GM19438 (cell line): Measurements from ENCODE around the gene SPATA45.
"Not testable (repeated sequence)": the region's sequence is repeated elsewhere in the genome, so short reads cannot be mapped to it uniquely, and the experiment has no call there.

Experiments
- ATAC-seq: cut with Tn5 transposase; IDR thresholded peaks from one replicate; pipeline ENCODE4 v1.9.1; 2021; ENCODE audit warnings: low read depth; ENCODE audit not compliant: unreplicated experiment

The SPATA45 gene

GRCh38 chr1:212847549-212847948, at the start of gene SPATA45:
Gene SPATA45 (minus strand): TSS chr1:212847649. CDS start chr1:212836149, 11,500 bp downstream.
- no peak for ATAC-seq

- ATAC-seq: no peak
Measured at GRCh38 chr1:212892108-212892507, 44.7 kb upstream of the SPATA45 start.

- no peak for ATAC-seq
Measured at GRCh38 chr1:212884592-212884991, 37.1 kb upstream of the SPATA45 start.

- no peak for ATAC-seq
Measured at GRCh38 chr1:212879947-212880690, 32.7 kb upstream of the SPATA45 start.

- no peak for ATAC-seq
Measured at GRCh38 chr1:212878418-212878817, 31.0 kb upstream of the SPATA45 start.

GRCh38 chr1:212873518-212873917, 26.1 kb upstream of the SPATA45 start:
- ATAC-seq: peak; percentile 77

GRCh38 chr1:212871976-212872375, 24.5 kb upstream of the SPATA45 start:
- no peak for ATAC-seq

GRCh38 chr1:212867192-212867591, 19.7 kb upstream of the SPATA45 start:
- no peak for ATAC-seq

GRCh38 chr1:212864201-212864600, 16.8 kb upstream of the SPATA45 start:
- ATAC-seq: no peak

GRCh38 chr1:212863345-212863744, 15.9 kb upstream of the SPATA45 start:
- not testable (repeated sequence) for ATAC-seq

- ATAC-seq: no peak
Measured at GRCh38 chr1:212862111-212862690, 14.8 kb upstream of the SPATA45 start.

GRCh38 chr1:212860713-212861581, 13.5 kb upstream of the SPATA45 start:
- ATAC-seq: no peak

- peak; percentile 26 for ATAC-seq
Measured at GRCh38 chr1:212858461-212859265, 11.2 kb upstream of the SPATA45 start.

GRCh38 chr1:212857992-212858460, 10.6 kb upstream of the SPATA45 start, which contains the start of gene FLVCR1:
Gene FLVCR1 (plus strand): TSS chr1:212858275. CDS start chr1:212858453, 178 bp downstream.
- ATAC-seq: peak; percentile 95

- no peak for ATAC-seq
Measured at GRCh38 chr1:212856755-212857154, 9.3 kb upstream of the SPATA45 start.

- ATAC-seq: no peak
Measured at GRCh38 chr1:212853658-212854057, 6.2 kb upstream of the SPATA45 start.

GRCh38 chr1:212852105-212852688, 4.7 kb upstream of the SPATA45 start:
- ATAC-seq: no peak

GRCh38 chr1:212844521-212844920, 2.9 kb downstream of the SPATA45 start:
- not testable (repeated sequence) for ATAC-seq

GRCh38 chr1:212838145-212838544, 9.3 kb downstream of the SPATA45 start:
- no peak for ATAC-seq
